ENCODE measurements around the gene ALOX5AP.

Gene ALOX5AP

DNA sequence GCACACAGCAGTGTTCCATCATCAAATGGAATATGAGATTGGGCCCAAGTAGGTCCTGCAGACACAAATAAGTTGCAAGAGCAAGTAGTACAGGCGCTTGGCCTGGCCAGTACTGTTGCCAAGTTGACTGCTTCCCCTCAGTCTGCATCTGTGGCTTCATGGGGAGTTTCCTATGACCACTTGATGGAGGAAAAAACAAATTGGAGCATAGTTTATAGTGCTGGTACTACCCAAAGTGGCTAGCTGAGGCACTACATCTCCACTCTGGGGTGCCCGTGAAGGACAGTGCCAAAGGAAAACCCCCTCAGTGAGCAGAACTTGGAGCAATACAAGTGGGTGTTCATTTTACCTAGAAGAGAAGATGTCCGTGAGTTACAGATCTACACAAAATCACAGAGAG is 10.6 kb upstream of the ALOX5AP start:
- Mint-ChIP-seq H3K4me3 (no peak overlapping the region), H3K9me3 (ENCODE audit: low read depth) (no peaks in the 10 kb centered on the region), H3K27ac (no peak overlapping the region), H3K36me3 (no peaks in the 10 kb centered on the region), H3K4me1 (ENCODE audit: low read depth) (no peaks in the 10 kb centered on the region), H3K27me3 (no peaks in the 10 kb centered on the region)

DNA sequence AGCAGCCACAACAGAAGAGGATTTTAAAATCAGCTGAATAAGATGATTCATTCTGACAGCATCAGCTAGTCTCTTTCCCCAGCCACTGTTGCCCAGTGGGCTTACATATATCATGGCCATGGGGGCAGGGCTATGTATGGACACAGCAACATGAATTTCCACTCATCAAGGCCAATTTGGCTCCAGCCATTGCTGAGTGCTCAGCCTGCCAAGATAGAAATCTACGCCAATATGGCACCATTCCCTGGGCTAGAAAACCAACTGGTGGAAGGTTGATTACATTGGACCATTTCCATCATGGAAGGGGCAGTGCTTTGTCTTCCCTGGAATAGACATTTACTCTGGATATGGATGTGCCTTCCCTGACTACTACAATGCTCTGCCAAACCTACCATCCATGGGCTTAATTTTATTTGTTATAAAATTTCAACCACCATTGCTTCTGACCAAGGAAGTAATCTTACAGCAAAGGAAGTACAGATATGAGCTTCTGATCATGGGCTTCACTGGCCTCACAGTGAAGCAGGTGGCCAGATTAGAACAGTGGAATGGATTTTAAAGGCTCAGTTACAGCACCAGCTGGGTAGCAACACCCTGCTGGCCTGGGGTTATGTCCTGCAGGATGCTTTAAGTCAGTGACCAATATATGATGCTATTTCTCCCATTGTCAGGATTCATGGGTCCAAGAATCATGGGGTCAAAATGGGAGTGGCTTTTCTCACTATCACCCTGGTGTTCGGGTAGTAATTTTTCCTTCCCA is 9.8 kb upstream of the ALOX5AP start:
- Mint-ChIP-seq H3K9me3 (ENCODE audit: low read depth) (no peaks in the 10 kb centered on the region), H3K4me3 (no peak overlapping the region), H3K27ac (no peak overlapping the region), H3K4me1 (ENCODE audit: low read depth) (no peaks in the 10 kb centered on the region), H3K27me3 (no peaks in the 10 kb centered on the region), H3K36me3 (no peaks in the 10 kb centered on the region)

DNA sequence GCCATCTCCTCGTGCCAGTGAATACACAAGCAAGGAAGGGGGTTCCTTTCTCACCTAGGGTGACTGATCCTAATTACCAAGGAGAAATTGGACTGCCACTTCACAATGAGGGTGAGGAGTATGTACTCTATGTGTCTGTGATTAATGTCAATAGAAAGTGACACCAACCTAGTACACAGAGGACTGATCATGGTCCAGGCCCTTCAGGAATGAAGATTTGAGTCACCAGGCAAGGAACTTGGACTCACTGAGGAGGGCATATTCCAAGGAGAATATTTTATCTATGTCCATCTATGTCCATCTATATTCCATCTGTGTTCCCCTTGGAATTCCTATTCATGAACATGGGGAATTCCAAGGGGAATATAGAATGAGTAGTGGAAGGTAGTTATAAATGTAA is 9.2 kb upstream of the ALOX5AP start:
- H3K9me3 Mint-ChIP-seq (ENCODE audit: low read depth), result no peaks in the 10 kb centered on the region
- H3K36me3 Mint-ChIP-seq, result no peaks in the 10 kb centered on the region
- no peaks in the 10 kb centered on the region for H3K4me1 Mint-ChIP-seq (ENCODE audit: low read depth)
- H3K4me3 Mint-ChIP-seq, result no peak overlapping the region
- no peak overlapping the region for H3K27ac Mint-ChIP-seq
- no peaks in the 10 kb centered on the region for H3K27me3 Mint-ChIP-seq

DNA sequence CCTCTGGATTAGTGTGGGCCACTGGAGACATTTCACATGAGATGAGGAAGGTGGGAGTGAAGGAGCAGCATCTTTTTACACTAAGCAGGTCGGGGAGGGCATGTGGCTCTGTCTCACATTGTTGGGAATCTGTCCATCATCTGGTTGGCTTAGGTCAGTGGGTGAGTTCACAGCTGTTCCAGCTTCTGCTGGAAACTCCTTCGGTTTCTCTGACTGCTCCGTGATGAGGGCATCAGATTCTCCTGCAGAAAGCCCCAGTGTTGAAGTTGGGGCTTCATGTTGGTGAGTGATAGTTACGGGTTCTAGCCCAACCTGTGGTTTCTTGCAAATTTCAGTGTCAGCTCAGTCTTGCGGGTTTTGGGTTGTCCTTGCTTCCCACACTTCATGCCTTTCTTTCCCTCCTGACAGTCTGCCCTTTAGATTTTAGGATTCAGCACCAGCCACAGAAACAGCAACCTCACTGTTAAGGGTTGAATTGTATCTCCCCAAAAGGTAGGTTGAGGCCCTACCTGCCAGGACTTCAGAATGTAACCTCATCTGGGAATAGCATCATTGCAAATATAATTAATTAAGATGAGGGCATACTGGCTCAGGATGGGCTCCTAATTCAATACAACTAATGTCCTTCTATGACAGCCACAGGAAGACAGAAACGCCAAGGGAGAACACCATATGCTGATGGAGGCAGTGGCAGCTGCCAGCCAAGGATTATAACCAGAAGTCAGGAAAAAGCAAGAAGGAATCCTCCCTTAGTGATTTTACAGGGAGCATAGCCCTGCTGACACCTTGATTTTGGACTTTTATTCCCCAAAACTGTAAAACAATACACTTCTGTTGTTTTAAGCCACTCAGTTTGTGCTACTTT is 7.6 kb upstream of the ALOX5AP start:
- H3K27me3 Mint-ChIP-seq, result no peaks in the 10 kb centered on the region
- peaks cover 4% of the 10 kb centered on the region for H3K4me1 Mint-ChIP-seq (ENCODE audit: low read depth)
- peaks cover 2% of the 10 kb centered on the region for H3K36me3 Mint-ChIP-seq
- no peak overlapping the region for H3K4me3 Mint-ChIP-seq
- no peaks in the 10 kb centered on the region for H3K9me3 Mint-ChIP-seq (ENCODE audit: low read depth)
- no peak overlapping the region for H3K27ac Mint-ChIP-seq

DNA sequence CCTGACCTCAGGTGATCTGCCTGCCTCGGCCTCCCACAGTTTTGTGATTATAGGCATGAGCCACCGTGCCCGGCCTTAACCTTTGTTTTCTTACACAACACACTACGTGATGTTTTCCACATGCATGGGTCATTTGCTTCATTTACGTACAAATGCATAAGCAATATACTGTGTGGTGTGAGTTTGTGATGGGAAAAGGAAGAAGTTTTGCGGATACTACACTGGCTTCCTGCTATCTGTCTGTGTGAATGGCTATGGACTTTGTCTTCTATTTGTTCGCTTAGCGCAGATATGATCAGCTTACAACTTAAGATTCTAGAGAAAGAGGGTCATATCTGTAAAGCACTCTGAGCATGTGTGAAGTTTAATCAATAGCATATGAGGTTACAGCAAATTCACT is 5.5 kb upstream of the ALOX5AP start:
- H3K27ac Mint-ChIP-seq, result no peak overlapping the region
- no peak overlapping the region for H3K4me3 Mint-ChIP-seq
- peaks cover 2% of the 10 kb centered on the region for H3K36me3 Mint-ChIP-seq

DNA sequence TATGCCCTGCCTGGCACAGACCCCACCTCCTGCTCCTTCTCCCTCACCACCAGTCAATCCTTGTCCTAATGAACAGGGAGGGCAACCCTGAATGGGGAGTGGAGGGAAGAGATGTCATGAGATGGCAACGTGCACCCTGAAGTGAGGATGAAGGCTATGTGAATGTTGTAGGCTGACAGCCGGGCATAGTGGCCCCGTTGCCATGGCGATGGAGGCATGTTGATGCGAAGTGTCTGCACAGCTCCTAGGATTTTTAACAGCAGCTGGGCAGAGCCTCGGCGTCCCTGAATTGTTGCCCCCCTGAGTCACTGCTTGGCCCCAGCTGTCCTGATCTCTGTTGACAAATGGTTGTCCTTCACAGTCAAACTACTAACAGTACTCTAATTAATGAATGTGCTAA is 4.8 kb upstream of the ALOX5AP start:
- peaks cover 2% of the 10 kb centered on the region for H3K36me3 Mint-ChIP-seq
- H3K4me1 Mint-ChIP-seq (ENCODE audit: low read depth), result peaks cover 19% of the 10 kb centered on the region
- H3K4me3 Mint-ChIP-seq, result no peak overlapping the region
- no peaks in the 10 kb centered on the region for H3K27me3 Mint-ChIP-seq
- H3K27ac Mint-ChIP-seq, result no peak overlapping the region
- no peaks in the 10 kb centered on the region for H3K9me3 Mint-ChIP-seq (ENCODE audit: low read depth)

More for the DNA sequence above, 5.5 kb upstream of the ALOX5AP start:
- Mint-ChIP-seq H3K27me3 (no peaks in the 10 kb centered on the region), H3K4me1 (ENCODE audit: low read depth) (peaks cover 12% of the 10 kb centered on the region), H3K9me3 (ENCODE audit: low read depth) (no peaks in the 10 kb centered on the region)

DNA sequence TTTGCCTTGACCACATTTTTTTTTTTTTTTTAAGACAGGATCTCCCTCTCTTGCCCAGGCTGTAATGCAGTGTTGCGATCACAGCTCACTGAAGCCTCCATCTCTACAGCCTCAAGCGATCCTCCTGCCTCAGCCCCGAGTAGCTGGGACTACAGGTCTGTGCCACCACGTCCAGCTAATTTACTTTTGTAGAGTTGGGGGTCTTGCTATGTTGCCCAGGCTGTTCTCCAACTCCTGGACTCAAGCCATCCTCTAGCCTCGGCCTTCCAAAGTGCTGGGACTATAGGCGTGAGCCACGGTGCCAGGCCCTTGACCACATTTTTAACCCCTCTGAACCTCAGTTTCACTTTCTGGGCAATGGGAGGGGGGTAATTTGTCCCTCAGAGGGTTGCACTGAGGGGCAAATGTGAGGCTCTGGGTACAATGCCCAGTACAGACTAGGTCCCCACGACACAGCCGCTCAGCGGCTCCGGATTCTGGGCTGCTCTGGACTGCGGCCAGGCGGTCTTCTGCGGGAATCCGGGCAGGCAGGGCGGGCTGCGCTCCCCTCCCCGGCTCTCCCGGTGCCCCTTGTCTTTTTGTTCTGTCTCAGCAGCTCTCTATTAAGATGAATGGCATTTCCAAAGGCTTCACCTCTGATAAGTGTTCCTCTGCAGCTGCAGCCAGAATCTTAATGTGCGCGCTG is 3.8 kb upstream of the ALOX5AP start:
- no peak overlapping the region for H3K27ac Mint-ChIP-seq

DNA sequence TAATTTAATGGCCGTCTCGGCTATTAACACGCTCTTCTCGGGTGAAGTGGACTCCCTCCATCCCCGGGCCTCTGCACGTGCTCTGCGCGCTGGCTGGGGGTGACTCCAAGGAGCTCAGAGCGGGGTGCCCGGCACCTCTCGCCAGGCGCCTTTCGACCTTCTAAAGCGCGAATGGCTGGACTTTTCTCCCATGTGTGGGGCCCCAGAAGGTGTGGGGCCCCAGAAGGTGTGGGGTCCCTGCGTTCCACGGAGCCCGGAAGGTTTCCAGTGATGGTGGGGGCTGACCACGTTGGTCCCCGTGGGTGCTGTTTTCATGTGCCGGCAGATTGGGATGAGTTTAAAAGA is 3.3 kb upstream of the ALOX5AP start:
- H3K4me1 Mint-ChIP-seq (ENCODE audit: low read depth), result peaks cover 34% of the 10 kb centered on the region
- no peak overlapping the region for H3K27ac Mint-ChIP-seq
- no peak overlapping the region for H3K4me3 Mint-ChIP-seq
- H3K9me3 Mint-ChIP-seq (ENCODE audit: low read depth), result no peaks in the 10 kb centered on the region
- no peaks in the 10 kb centered on the region for H3K27me3 Mint-ChIP-seq
- peaks cover 2% of the 10 kb centered on the region for H3K36me3 Mint-ChIP-seq

More for the DNA sequence above, 3.8 kb upstream of the ALOX5AP start:
- Mint-ChIP-seq H3K4me3 (no peak overlapping the region), H3K36me3 (peaks cover 2% of the 10 kb centered on the region), H3K27me3 (no peaks in the 10 kb centered on the region), H3K9me3 (ENCODE audit: low read depth) (no peaks in the 10 kb centered on the region), H3K4me1 (ENCODE audit: low read depth) (peaks cover 29% of the 10 kb centered on the region)

DNA sequence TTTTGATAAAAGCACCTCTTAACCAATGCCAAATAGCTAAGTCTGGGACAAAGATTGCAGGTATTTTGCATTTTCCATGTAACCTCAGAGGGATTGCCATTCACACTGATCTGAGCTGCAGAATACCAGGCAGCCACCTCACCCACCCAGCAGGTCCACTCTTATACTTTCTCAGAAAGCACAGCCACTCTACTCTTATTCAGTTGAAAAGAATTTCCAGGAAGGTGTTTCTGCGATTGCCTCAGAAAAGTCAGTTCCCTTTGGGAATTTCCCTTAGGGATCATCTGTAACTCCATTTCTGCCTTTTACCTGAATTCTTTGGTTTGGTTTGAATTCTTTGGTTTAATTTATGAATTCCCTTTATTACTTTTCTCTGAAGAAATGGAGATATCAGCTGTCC is 904 bp upstream of the ALOX5AP start:
- Mint-ChIP-seq H3K27me3 (no peaks in the 10 kb centered on the region), H3K4me3 (peak overlapping the region; percentile 46), H3K9me3 (ENCODE audit: low read depth) (no peaks in the 10 kb centered on the region), H3K36me3 (peaks cover 2% of the 10 kb centered on the region), H3K4me1 (ENCODE audit: low read depth) (peaks cover 57% of the 10 kb centered on the region), H3K27ac (peak overlapping the region; percentile 95)

DNA sequence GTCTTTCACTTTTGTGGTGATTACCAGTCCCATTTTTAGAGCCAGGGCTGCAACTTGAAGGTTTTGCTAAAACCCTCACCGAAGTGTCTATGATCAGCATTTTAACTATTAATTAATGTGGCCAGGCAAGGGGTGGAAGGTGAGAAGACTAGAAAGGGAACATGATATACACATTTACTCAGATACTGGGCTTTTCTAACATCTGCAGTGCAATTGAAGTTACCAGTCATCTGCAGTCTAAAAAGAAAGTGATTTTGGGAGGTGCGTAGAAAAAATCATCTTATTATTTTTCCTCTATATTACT is 481 bp downstream of the ALOX5AP start:
- Mint-ChIP-seq H3K27me3 (no peaks in the 10 kb centered on the region), H3K27ac (peak overlapping the region; percentile 95), H3K4me3 (peak overlapping the region; percentile 93), H3K4me1 (ENCODE audit: low read depth) (peaks cover 70% of the 10 kb centered on the region), H3K9me3 (ENCODE audit: low read depth) (no peaks in the 10 kb centered on the region), H3K36me3 (peaks cover 2% of the 10 kb centered on the region)

DNA sequence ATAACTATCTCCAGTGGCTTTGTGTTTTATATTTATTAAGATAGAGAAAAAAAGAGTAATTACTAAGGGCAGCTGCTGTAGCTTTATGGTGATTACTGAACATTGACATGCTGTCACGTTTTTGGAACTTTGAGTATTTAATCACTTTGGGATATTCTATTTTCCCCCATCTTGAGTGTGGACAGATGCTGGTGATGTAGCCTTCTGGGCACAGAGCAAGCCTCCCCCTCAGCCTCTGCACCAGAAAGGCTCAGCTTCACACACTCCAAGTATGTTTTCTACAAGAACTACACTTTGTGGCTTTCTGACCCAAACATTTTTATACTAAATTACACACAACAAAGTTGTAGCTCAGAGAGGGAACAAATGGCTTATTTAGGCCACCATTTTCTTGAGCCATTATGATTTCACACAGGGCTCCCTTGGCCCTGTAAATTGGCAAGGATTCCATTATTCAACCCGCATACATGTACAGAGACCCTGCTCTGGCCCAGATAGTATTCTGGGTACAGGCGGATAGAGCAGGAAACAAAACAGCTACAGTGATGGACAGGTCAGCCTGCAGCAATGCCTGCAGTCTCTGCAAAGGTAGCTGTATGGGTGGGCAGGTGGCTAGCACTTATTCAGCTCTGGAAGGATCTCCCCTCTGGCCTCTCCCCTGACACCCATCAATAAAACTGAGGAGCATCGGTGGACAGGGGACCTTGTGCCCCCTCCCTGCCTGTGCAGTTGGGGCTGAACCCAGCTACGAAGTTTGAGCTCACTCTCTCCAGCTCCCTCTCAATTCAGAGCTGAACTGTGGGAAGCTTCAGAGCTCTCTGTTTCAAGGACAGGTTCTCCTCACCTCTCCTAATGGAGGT is 1.3 kb downstream of the ALOX5AP start:
- H3K4me3 Mint-ChIP-seq, result peak overlapping the region; percentile 93
- peaks cover 2% of the 10 kb centered on the region for H3K36me3 Mint-ChIP-seq
- H3K9me3 Mint-ChIP-seq (ENCODE audit: low read depth), result no peaks in the 10 kb centered on the region
- peaks cover 70% of the 10 kb centered on the region for H3K4me1 Mint-ChIP-seq (ENCODE audit: low read depth)
- no peaks in the 10 kb centered on the region for H3K27me3 Mint-ChIP-seq
- peak overlapping the region; percentile 95 for H3K27ac Mint-ChIP-seq

DNA sequence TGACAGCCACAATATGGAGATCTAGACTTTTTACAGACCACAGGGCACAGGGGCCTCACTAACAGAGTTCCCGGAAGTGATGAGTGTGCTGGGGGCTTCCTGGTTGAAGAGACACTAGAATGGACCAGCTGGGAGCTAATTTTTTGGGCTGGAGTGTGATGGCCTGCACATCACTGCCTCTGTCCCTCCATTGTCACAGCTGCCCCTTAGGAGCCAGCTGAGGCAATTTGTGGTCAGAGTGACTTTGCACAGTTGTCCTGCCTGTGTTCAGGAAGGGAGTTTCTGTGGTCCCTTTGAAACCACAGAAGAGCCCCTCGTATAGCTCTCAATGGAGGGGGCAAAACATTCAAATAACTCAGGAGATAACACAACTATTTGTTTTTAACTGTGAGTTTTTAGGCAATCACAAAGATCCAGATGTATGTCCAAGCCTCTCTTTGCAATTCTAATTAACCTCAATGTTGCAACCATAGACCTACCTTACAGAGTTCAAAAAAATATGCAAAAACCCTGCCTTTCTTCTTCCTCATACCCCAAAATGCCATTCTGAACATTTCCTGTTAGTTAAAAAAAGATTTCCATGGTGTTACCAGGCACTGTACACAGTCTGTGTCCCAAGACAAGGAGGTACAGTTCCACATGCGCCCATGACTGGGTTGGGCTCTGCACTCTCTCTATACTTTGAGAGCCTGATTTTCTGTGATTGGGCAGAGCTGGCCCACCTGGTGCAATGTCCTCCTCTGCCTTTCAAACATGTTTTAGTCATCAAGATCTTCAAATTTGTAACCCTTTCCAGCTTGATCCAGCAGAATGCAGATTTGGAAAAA is 2.4 kb downstream of the ALOX5AP start:
- H3K9me3 Mint-ChIP-seq (ENCODE audit: low read depth), result no peaks in the 10 kb centered on the region
- H3K27me3 Mint-ChIP-seq, result no peaks in the 10 kb centered on the region
- no peaks in the 10 kb centered on the region for H3K36me3 Mint-ChIP-seq
- peak overlapping the region; percentile 93 for H3K4me3 Mint-ChIP-seq
- H3K4me1 Mint-ChIP-seq (ENCODE audit: low read depth), result peaks cover 68% of the 10 kb centered on the region
- H3K27ac Mint-ChIP-seq, result peak overlapping the region; percentile 95

DNA sequence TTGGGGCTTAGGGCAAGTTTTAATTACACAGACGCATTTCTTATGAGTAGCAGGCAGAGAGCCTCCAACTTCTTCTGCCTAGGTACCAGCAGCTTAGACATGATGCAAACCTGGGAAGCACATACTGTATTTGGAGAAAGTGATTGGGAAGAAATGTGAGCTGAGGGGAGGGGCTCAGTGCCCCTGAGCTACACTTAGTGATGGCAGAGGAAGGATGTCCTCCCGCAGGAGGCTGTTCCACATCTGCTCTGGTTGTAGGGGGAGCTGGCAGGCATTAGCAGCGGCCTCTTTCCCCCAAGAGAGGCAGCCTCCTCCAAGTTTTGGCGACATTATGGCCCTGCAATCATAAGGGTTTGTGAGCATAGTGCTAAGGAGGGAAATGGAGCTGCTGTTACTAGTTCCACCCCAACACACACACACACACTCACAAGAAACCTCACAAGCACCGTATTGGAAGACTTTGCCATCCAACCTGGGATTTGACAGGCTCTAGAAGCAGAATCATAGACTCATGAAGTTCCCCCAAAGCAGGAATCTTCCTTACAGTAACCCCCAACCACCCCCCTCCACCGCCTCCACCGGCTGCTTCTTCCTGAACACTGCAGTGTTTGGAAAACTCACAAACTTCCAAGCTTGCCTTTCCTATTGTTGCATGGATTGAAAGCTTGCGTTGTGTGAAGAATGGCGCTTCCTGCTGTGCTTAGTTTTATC is 3.3 kb downstream of the ALOX5AP start:
- Mint-ChIP-seq H3K27me3 (no peaks in the 10 kb centered on the region), H3K27ac (peak overlapping the region; percentile 23), H3K36me3 (peaks cover 6% of the 10 kb centered on the region), H3K4me1 (ENCODE audit: low read depth) (peaks cover 75% of the 10 kb centered on the region), H3K4me3 (peak overlapping the region; percentile 93), H3K9me3 (ENCODE audit: low read depth) (no peaks in the 10 kb centered on the region)
